ENCODE measurements around the gene FCHSD2. TPM values are rescaled to one million over a fixed set of nuclear protein-coding genes. Genes with fewer than 3 reads are reported as not detected.

The FCHSD2 gene
- total RNA-seq, 4 donors from 2014 or later: 6.7 to 14.7 (median 8.5) TPM

- WGBS, 2 donors: 44 to 51% methylated on average over 1 of the region's 1 CpG
- DNase-seq (ENCODE audit: low spot score in 2 of 2): no peak
- intact Hi-C loops (cut with DNase I; ENCODE audit: low total_unique reads): loop anchor here (5.0 kb wide), 1 partner anchor 106 kb away; no protein-coding TSS in a partner anchor
These were observed 198.5 kb downstream of the FCHSD2 start for GRCh38 chr11:72943664-72944063.

GRCh38 chr11:72940417-72940816, 201.7 kb downstream of the FCHSD2 start:
- intact Hi-C loops (cut with DNase I; ENCODE audit: low total_unique reads): loop anchor here (5.0 kb wide), 1 partner anchor 103 kb away; no protein-coding TSS in a partner anchor
- 65 to 81% methylated on average over 9 of the region's 9 CpGs for WGBS, 2 donors
- DNase-seq (ENCODE audit: low spot score in 2 of 2): no peak

More at GRCh38 chr11:72943664-72944063, 198.5 kb downstream of the FCHSD2 start:
- H3K4me3 ChIP-seq (ENCODE audit: low read depth, poor library complexity, severe bottlenecking): no peak overlapping the region
- TF ChIP-seq CTCF (IDR thresholded peaks at IDR 0.05) (no peak), POLR2A (IDR thresholded peaks at IDR 0.05) (no peak)

GRCh38 chr11:72939031-72939430, 203.1 kb downstream of the FCHSD2 start:
- no peak for DNase-seq (ENCODE audit: low spot score in 2 of 2)
- WGBS, 2 donors: 67 to 78% methylated on average over 2 of the region's 2 CpGs
- intact Hi-C loops (cut with DNase I; ENCODE audit: low total_unique reads): no loop called here
- no peak for TF ChIP-seq CTCF (IDR thresholded peaks at IDR 0.05)
- no peak for TF ChIP-seq POLR2A (IDR thresholded peaks at IDR 0.05)
- no peak overlapping the region for H3K4me3 ChIP-seq (ENCODE audit: low read depth, poor library complexity, severe bottlenecking)

More at GRCh38 chr11:72940417-72940816, 201.7 kb downstream of the FCHSD2 start:
- no peak overlapping the region for H3K4me3 ChIP-seq (ENCODE audit: low read depth, poor library complexity, severe bottlenecking)
- TF ChIP-seq CTCF (IDR thresholded peaks at IDR 0.05): no peak
- TF ChIP-seq POLR2A (IDR thresholded peaks at IDR 0.05): no peak

GRCh38 chr11:72937439-72937838, 204.7 kb downstream of the FCHSD2 start:
- no peak for DNase-seq (ENCODE audit: low spot score in 2 of 2)
- 67 to 78% methylated on average over 4 of the region's 4 CpGs for WGBS, 2 donors
- TF ChIP-seq CTCF (IDR thresholded peaks at IDR 0.05) (no peak), POLR2A (IDR thresholded peaks at IDR 0.05) (no peak)
- H3K4me3 ChIP-seq (ENCODE audit: low read depth, poor library complexity, severe bottlenecking): no peak overlapping the region
- intact Hi-C loops (cut with DNase I; ENCODE audit: low total_unique reads): no loop called here

GRCh38 chr11:72935700-72936099, 206.4 kb downstream of the FCHSD2 start:
- no peak overlapping the region for H3K4me3 ChIP-seq (ENCODE audit: low read depth, poor library complexity, severe bottlenecking)
- TF ChIP-seq POLR2A (IDR thresholded peaks at IDR 0.05) (no peak), CTCF (IDR thresholded peaks at IDR 0.05) (no peak)
- DNase-seq (ENCODE audit: low spot score in 2 of 2): no peak
- intact Hi-C loops (cut with DNase I; ENCODE audit: low total_unique reads): no loop called here

GRCh38 chr11:72932132-72932570, 210.0 kb downstream of the FCHSD2 start:
- intact Hi-C loops (cut with DNase I; ENCODE audit: low total_unique reads): loop anchor here (5.0 kb wide), 1 partner anchor 330 kb away; no protein-coding TSS in a partner anchor
- TF ChIP-seq POLR2A (IDR thresholded peaks at IDR 0.05) (no peak), CTCF (IDR thresholded peaks at IDR 0.05) (no peak)
- DNase-seq (ENCODE audit: low spot score in 2 of 2): no peak
- WGBS, 2 donors: 79 to 96% methylated on average over 1 of the region's 1 CpG
- no peak overlapping the region for H3K4me3 ChIP-seq (ENCODE audit: low read depth, poor library complexity, severe bottlenecking)

Data from lower leg skin (tissue), 4 donors.